ENCODE measurements around the gene ZPLD1. TPM values are rescaled to one million over a fixed set of nuclear protein-coding genes. Genes with fewer than 3 reads are reported as not detected.
A peak's percentile ranks its signal among the peaks of the same experiment; 100 is the strongest.

Gene ZPLD1
- total RNA-seq, 1 experiment from 2014 or later = not detected

DNA sequence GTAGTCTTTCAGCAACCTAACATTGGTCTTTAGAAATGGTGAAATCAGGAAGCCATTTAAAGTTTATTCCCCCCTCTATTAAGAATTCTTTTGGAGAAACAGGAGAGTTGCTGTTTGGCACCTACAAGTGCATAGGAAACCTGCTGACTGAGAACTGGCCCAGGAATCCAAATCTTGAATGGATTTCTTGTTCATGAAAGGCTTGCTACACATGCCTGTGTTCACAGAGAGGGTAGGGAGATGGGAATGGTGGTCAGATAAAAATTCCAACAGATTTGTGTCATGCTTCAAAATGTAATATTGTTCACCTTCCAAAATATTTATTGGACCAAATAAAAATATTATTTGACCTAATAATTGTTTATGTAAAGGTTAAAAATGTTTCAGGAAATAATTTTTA, 24.2 kb upstream of the ZPLD1 start:
- Histone ChIP-seq H3K9ac (ENCODE audit: low read length) (no peak overlapping the region), H3K27me3 (ENCODE audit: insufficient read depth, low read length) (no peaks in the 10 kb centered on the region), H3K4me2 (ENCODE audit: low read length) (no peak overlapping the region), H3K4me1 (ENCODE audit: control insufficient read depth in 1 of 2, insufficient read depth in 2 of 2, low read length in 2 of 2) (no peaks in the 10 kb centered on the region), H3K79me2 (ENCODE audit: insufficient read depth, low read length) (no peaks in the 10 kb centered on the region), H3K9me3 (ENCODE audit: control insufficient read depth in 1 of 2, insufficient read depth in 1 of 2, low read depth in 1 of 2, low read length in 2 of 2) (no peaks in the 10 kb centered on the region), H3K4me3 (replicated peaks in 1 of 2; ENCODE audit: low read depth in 1 of 2, low read length in 2 of 2) (no peak overlapping the region), H2AFZ (ENCODE audit: low read depth, low read length, poor library complexity, severe bottlenecking) (no peak overlapping the region), H3K9me2 (ENCODE audit: insufficient read depth) (no peaks in the 10 kb centered on the region), H3K27ac (ENCODE audit: low read depth, low read length) (no peak overlapping the region), H4K20me1 (ENCODE audit: insufficient read depth) (no peaks in the 10 kb centered on the region), H3K36me3 (ENCODE audit: control insufficient read depth in 1 of 2, insufficient read depth in 2 of 2, low read length in 2 of 2) (no peaks in the 10 kb centered on the region)
- BruUV-seq (replicated peaks) = no TSS peak
- ATAC-seq = no peak
- TF ChIP-seq EZH2 (IDR thresholded peaks at IDR 0.05) (no peak), TCF7L2 (IDR thresholded peaks at IDR 0.05; ENCODE audit: borderline replicate concordance, extremely low read depth, insufficient read depth, insufficient read length) (no peak), CBX3 (IDR thresholded peaks at IDR 0.05; ENCODE audit: low read depth) (no peak), ZFX (IDR thresholded peaks at IDR 0.05) (no peak)
- DNase-seq (ENCODE audit: low read depth, low spot score) = no peak
- POLR2A ChIA-PET = no interaction called here
- RAD21 ChIA-PET (ENCODE audit: low non-redundant PET in 1 of 2, low total read pairs in 2 of 2, uncharacterized antibody in 2 of 2, unreplicated experiment in 2 of 2) = no interaction called here
- CTCF ChIA-PET = no interaction called here
- intact Hi-C loops (cut with micrococcal nuclease) = no loop called here

DNA sequence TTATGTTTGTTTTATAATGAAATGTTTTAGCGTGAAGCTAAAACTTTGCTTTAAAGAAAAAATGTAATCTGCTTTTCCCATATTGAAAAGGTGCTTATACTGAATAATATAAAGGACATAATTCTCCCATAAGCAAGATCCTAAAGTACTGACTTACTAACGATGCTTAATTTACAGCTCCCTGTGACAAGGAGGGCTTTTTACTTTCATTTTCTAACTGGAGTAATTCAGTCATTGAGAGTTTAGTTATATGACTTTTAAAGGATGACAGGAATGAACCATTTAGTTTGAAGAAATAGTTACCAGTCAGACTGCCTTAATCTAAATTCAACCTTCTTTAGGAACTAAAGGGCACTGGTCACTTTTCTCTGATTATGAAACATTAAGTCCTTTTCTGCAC, 19.3 kb upstream of the ZPLD1 start:
- BruUV-seq (replicated peaks) = no TSS peak
- ATAC-seq = no peak
- H3K36me3 ChIP-seq (ENCODE audit: control insufficient read depth in 1 of 2, insufficient read depth in 2 of 2, low read length in 2 of 2) = no peaks in the 10 kb centered on the region
- no peak overlapping the region for H3K9ac ChIP-seq (ENCODE audit: low read length)
- RAD21 ChIA-PET (ENCODE audit: low non-redundant PET in 1 of 2, low total read pairs in 2 of 2, uncharacterized antibody in 2 of 2, unreplicated experiment in 2 of 2) = no interaction called here
- no peak overlapping the region for H3K27ac ChIP-seq (ENCODE audit: low read depth, low read length)
- DNase-seq (ENCODE audit: low read depth, low spot score) = no peak
- intact Hi-C loops (cut with micrococcal nuclease) = no loop called here
- H3K27me3 ChIP-seq (ENCODE audit: insufficient read depth, low read length) = no peaks in the 10 kb centered on the region
- no peak overlapping the region for H2AFZ ChIP-seq (ENCODE audit: low read depth, low read length, poor library complexity, severe bottlenecking)
- CTCF ChIA-PET = no interaction called here
- no peaks in the 10 kb centered on the region for H3K9me3 ChIP-seq (ENCODE audit: control insufficient read depth in 1 of 2, insufficient read depth in 1 of 2, low read depth in 1 of 2, low read length in 2 of 2)
- TF ChIP-seq POLR2A (IDR thresholded peaks at IDR 0.05; ENCODE audit: borderline replicate concordance, extremely low read depth, insufficient read depth, insufficient read length) (no peak), EZH2 (IDR thresholded peaks at IDR 0.05) (no peak), EZH2phosphoT487 (IDR thresholded peaks at IDR 0.05; ENCODE audit: borderline replicate concordance) (no peak), RAD21 (IDR thresholded peaks at IDR 0.05; ENCODE audit: low read depth) (no peak), SIN3A (IDR thresholded peaks at IDR 0.05; ENCODE audit: low read depth) (no peak)
- TF ChIP-seq, protein P1, sequence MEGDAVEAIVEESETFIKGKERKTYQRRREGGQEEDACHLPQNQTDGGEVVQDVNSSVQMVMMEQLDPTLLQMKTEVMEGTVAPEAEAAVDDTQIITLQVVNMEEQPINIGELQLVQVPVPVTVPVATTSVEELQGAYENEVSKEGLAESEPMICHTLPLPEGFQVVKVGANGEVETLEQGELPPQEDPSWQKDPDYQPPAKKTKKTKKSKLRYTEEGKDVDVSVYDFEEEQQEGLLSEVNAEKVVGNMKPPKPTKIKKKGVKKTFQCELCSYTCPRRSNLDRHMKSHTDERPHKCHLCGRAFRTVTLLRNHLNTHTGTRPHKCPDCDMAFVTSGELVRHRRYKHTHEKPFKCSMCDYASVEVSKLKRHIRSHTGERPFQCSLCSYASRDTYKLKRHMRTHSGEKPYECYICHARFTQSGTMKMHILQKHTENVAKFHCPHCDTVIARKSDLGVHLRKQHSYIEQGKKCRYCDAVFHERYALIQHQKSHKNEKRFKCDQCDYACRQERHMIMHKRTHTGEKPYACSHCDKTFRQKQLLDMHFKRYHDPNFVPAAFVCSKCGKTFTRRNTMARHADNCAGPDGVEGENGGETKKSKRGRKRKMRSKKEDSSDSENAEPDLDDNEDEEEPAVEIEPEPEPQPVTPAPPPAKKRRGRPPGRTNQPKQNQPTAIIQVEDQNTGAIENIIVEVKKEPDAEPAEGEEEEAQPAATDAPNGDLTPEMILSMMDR (IDR thresholded peaks at IDR 0.05 in 2 of 3, conservative IDR thresholded peaks at IDR 0.05 in 1 of 3; ENCODE audit: borderline replicate concordance in 1 of 3, insufficient read depth in 1 of 3, low read depth in 2 of 3, low read length in 2 of 3) = no peak
- TF ChIP-seq, protein P2, sequence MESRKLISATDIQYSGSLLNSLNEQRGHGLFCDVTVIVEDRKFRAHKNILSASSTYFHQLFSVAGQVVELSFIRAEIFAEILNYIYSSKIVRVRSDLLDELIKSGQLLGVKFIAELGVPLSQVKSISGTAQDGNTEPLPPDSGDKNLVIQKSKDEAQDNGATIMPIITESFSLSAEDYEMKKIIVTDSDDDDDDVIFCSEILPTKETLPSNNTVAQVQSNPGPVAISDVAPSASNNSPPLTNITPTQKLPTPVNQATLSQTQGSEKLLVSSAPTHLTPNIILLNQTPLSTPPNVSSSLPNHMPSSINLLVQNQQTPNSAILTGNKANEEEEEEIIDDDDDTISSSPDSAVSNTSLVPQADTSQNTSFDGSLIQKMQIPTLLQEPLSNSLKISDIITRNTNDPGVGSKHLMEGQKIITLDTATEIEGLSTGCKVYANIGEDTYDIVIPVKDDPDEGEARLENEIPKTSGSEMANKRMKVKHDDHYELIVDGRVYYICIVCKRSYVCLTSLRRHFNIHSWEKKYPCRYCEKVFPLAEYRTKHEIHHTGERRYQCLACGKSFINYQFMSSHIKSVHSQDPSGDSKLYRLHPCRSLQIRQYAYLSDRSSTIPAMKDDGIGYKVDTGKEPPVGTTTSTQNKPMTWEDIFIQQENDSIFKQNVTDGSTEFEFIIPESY (IDR thresholded peaks at IDR 0.05; ENCODE audit: extremely low read depth, insufficient replicate concordance, low read length) = no peak
- H3K4me2 ChIP-seq (ENCODE audit: low read length) = peak overlapping the region; percentile 18
- no peak overlapping the region for H3K4me3 ChIP-seq (replicated peaks in 1 of 2; ENCODE audit: low read depth in 1 of 2, low read length in 2 of 2)
- H3K9me2 ChIP-seq (ENCODE audit: insufficient read depth) = no peaks in the 10 kb centered on the region
- H3K79me2 ChIP-seq (ENCODE audit: insufficient read depth, low read length) = no peaks in the 10 kb centered on the region
- no peaks in the 10 kb centered on the region for H3K4me1 ChIP-seq (ENCODE audit: control insufficient read depth in 1 of 2, insufficient read depth in 2 of 2, low read length in 2 of 2)
- POLR2A ChIA-PET = interaction anchor here (1.6 kb wide), 1 partner anchor 15 kb away, joined by 3 read pairs; no protein-coding TSS in a partner anchor
- no peaks in the 10 kb centered on the region for H4K20me1 ChIP-seq (ENCODE audit: insufficient read depth)

All from HCT116 (cell line).